Activated T-helper 17 cell treated with anti-CD3 and anti-CD28 coated beads, Interleukin-2, amount 50 U/mL, for 72 hours (primary cell): ENCODE measurements around the gene DCAF8. TPM values are rescaled to one million over a fixed set of nuclear protein-coding genes. Genes with fewer than 3 reads are reported as not detected.

Experiments used
- ATAC-seq: fragments of 150-1000 bp; cut with Tn5 transposase; replicated peaks from 2 replicates; pipeline ENCODE4 v1.10.0; 2021; ENCODE audit warnings: mild to moderate bottlenecking, moderate library complexity
- H3K27ac Mint-ChIP-seq: one replicate; pipeline ENCODE4 v1.8.0; 2022; ENCODE audit warnings: mixed read lengths
- H3K27me3 Mint-ChIP-seq: one replicate; pipeline ENCODE4 v1.8.0; 2022; ENCODE audit warnings: mixed read lengths
- H3K36me3 Mint-ChIP-seq: one replicate; pipeline ENCODE4 v1.8.0; 2022; ENCODE audit warnings: low read depth, mild to moderate bottlenecking, mixed read lengths
- H3K4me1 Mint-ChIP-seq: one replicate; pipeline ENCODE4 v1.8.0; 2022; ENCODE audit warnings: mixed read lengths
- H3K4me3 Mint-ChIP-seq: one replicate; pipeline ENCODE4 v1.8.0; 2022; ENCODE audit warnings: mild to moderate bottlenecking, mixed read lengths
- H3K9me3 Mint-ChIP-seq: one replicate; pipeline ENCODE4 v1.8.0; 2022; ENCODE audit warnings: mixed read lengths
- total RNA-seq, 2 donors: library from RNA; stranded (reverse); gene quantifications; one replicate each; pipeline ENCODE4 v1.2.3, GENCODE V29; 2022

Gene DCAF8
- total RNA-seq, 2 donors from 2014 or later = 126 to 175 TPM

DNA sequence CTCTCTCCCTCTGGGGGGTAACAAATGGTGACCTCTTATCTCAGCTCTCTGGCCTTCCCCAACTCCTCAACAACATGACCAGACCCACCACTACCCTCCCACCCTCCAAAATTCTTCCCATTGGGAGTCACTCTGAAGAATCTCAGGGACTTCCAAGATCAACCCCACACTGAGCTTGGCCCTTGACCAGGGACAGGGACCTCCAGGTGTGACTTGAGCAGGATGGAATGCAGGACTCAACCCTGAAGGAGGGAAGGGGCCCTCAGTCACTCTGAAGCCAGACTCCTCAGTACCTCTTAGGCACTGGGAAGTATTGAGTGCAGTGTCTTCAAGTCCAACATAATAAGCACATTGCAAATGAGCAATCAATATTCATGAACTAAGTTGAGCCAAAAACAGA, 70.1 kb downstream of the DCAF8 start:
- Mint-ChIP-seq H3K27me3 (peaks cover 3% of the 10 kb centered on the region), H3K9me3 (no peaks in the 10 kb centered on the region), H3K36me3 (no peaks in the 10 kb centered on the region), H3K4me1 (no peaks in the 10 kb centered on the region), H3K27ac (no peak overlapping the region), H3K4me3 (no peak overlapping the region)
- no peak for ATAC-seq

DNA sequence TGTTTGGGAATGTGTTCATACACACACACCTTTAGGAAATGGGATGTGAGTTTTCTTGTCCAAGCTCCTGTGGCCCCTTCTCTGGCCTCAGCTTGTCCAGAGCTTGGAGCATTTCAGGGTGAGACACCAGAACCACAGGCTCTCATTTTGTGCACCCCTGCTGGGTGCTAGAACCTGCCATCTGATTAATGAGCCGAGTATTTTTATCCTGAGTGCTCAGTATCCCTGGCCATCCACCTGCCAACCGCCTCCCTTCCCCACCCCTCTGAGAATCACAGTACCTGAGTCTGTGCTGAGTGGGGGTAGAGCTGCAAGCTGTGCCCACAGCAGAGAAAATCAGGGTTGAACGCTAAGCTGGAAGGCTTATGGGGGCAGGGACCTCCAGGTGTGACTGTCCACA, 70.6 kb downstream of the DCAF8 start:
- Mint-ChIP-seq H3K27ac (no peak overlapping the region), H3K9me3 (no peaks in the 10 kb centered on the region), H3K4me1 (no peaks in the 10 kb centered on the region), H3K27me3 (peaks cover 3% of the 10 kb centered on the region), H3K36me3 (no peaks in the 10 kb centered on the region), H3K4me3 (no peak overlapping the region)
- no peak for ATAC-seq

DNA sequence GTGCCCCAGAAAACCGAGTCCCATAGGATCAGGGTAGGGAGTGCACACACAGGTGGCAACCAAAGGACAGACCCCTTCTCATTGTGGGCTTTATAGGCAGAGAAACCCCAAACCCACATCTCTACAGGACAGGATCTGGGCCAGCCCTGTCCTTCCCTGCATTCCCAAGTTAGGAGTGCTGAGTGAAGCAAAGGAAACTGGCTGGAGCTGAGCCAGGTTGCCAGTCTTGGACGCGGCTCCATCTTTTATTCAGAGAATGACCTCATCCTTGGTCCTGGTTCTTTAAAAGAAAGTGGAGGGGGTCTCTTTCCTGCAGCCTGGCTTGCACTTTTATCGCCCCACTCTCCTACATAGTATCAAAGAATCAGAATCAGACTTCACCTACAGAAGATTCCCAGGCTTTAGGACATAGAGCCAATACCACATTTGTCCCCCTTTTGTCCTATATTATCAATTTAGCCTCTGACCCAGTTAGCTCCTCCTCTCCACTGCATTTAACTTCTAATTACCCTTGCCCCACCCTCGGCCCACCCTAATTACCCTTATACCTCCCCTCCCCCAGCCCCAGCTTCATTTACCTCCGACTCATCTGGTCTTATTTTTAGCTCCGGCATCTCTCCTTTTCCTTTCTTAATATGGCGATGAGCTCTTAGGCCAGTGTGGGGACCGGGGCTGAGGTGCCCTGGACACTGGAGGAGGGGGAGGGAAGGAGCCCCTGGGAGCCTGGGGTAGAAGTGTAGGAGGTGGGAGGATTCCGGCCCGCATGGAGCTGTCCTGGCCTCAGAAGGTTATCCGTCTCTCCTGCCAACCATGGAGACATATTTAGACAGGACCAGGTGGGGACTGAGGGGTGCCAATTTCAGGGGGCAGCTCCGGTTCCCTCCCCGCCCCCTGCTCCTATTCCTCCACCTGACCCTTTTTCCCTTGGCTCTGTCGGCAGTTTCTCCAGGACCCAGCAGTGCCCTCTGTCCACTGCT, 72.4 kb downstream of the DCAF8 start, which contains the start of gene CASQ1:
CASQ1 (plus strand) TSS at position 927 of the 977 bp plus-strand sequence. CDS start 177 bp downstream, outside the sequence.
- no peaks in the 10 kb centered on the region for H3K9me3 Mint-ChIP-seq
- H3K4me3 Mint-ChIP-seq = no peak within 1 kb of the TSS
- peaks cover 8% of the 10 kb centered on the region for H3K27me3 Mint-ChIP-seq
- no peak for ATAC-seq
- H3K4me1 Mint-ChIP-seq = no peaks in the 10 kb centered on the region
- no peak within 1 kb of the TSS for H3K27ac Mint-ChIP-seq
- no peaks in the 10 kb centered on the region for H3K36me3 Mint-ChIP-seq

DNA sequence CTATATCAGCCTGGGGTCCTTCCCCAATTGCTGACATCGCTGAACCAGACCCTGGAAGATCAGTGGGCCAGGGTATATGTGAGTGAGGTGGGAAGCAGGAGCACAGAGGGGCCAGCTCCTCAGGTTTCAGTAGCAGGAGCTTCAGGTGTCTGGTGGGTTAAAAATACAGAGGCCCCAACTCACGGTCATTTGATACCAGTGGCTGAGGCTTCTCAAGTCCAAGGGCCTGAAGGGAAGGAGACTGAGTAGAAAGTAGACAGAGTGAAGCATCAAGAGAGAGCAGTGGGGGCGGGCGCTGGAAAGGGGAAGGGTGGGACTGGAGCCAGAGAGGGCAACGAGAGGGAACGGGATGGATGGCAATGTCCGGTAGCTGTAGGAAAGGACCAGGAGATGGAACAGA, 74.0 kb downstream of the DCAF8 start:
- no peak for ATAC-seq
- Mint-ChIP-seq H3K36me3 (no peaks in the 10 kb centered on the region), H3K4me3 (no peak overlapping the region), H3K4me1 (no peaks in the 10 kb centered on the region), H3K9me3 (no peaks in the 10 kb centered on the region), H3K27ac (no peak overlapping the region), H3K27me3 (peaks cover 8% of the 10 kb centered on the region)

DNA sequence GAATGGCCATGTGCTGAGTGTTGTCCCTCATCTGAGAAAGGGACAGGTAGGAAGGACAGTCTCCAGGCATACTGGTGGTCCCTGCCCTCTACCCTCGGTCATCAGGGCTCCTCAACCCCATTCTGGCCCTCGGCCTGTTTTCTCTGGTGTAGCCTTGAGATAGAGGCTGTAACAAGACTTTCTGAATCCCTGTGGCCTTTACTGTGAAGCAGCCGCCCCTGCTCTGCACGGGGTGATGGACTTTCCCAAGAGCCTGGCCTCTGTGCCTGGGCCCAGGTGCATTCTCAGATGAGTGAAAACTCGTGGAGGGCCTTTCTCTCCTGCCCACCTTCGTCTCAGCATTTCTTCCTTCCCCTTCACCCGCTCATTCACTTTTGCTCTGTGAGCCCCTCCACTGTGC, 74.9 kb downstream of the DCAF8 start:
- Mint-ChIP-seq H3K4me1 (no peaks in the 10 kb centered on the region), H3K9me3 (no peaks in the 10 kb centered on the region), H3K36me3 (no peaks in the 10 kb centered on the region), H3K27me3 (peaks cover 11% of the 10 kb centered on the region), H3K4me3 (no peak overlapping the region), H3K27ac (no peak overlapping the region)
- ATAC-seq = no peak

DNA sequence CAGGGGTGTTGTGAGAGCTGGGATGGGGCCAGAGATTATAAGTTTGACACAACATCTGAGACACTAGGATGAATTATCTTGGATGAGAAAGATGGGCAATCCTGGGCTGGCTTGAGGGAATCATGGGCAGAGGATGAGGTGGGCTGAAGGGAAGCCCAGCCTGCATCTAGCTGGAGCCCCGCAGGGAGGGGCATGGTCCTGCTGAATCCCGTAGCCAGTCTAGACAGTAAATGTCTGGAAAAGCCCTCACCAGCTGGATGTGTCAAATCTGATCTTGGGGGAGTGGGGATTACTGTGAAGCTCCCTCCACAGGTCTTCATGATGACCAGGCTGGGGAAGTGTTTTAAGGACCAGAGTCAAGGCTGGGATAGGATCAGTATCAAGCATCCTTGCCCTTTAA, 75.6 kb downstream of the DCAF8 start:
- Mint-ChIP-seq H3K27me3 (peaks cover 11% of the 10 kb centered on the region), H3K9me3 (no peaks in the 10 kb centered on the region), H3K4me1 (no peaks in the 10 kb centered on the region), H3K4me3 (no peak overlapping the region), H3K36me3 (no peaks in the 10 kb centered on the region), H3K27ac (no peak overlapping the region)
- ATAC-seq = no peak

DNA sequence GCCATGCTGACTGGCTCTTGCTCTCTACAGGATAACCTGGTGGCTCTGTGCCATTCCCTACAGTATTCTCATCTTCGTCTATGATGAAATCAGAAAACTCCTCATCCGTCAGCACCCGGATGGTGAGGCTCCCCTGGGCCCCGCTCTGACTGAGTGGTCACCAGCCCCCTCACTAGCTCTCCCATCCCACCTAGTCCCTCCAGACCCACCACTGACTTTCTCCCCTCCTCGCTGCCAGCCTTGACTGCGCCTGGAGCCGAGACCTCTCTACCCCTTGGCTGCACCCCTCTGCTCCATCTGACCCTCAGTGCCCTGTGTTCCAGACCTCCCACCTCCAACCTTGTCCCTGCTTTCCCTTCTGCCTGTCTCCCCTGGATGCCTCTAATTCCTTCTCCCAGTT, 76.1 kb downstream of the DCAF8 start:
- Mint-ChIP-seq H3K9me3 (no peaks in the 10 kb centered on the region), H3K27me3 (peaks cover 11% of the 10 kb centered on the region), H3K36me3 (no peaks in the 10 kb centered on the region), H3K4me1 (no peaks in the 10 kb centered on the region), H3K4me3 (no peak overlapping the region), H3K27ac (no peak overlapping the region)
- ATAC-seq = no peak

DNA sequence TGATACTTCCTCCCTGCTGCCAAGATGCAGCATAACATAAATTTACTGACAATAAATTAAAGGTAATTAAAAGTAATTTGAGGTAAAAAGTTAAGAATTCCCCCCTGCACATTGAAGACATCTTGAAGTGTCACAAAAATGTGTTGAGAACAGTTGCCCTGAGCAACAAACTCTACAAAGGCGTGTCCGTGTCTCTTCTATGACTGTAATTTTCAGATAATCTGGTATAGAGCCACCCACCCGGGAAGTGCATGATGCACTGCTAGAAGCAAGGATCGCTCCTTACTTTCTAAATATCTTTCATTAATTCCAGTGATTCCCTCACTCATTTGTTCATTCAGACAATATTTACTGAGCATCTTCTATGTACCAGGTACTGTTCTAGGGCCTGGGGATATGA, 83.0 kb downstream of the DCAF8 start:
- Mint-ChIP-seq H3K4me3 (no peak overlapping the region), H3K36me3 (no peaks in the 10 kb centered on the region), H3K27ac (no peak overlapping the region), H3K9me3 (no peaks in the 10 kb centered on the region), H3K27me3 (peaks cover 11% of the 10 kb centered on the region), H3K4me1 (no peaks in the 10 kb centered on the region)
- no peak for ATAC-seq

DNA sequence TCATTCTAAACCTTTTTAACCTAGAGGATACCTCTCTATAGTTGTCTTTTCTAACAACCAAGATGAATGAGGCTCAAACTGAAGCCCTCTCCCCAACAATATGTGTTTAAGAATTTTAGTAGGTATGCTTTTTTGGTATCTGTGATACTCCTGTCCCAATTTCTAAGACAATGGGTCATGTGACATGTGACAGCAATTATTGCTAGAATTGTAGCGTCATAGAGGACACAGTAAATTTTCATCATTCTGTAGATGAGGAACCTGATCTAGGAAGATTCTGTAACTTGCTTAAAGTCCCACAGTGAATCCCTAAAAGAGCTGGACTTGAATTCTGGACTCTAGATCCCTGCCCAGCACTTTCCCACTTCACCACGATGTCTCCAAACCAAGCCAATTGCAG, 83.6 kb downstream of the DCAF8 start:
- Mint-ChIP-seq H3K27me3 (peaks cover 11% of the 10 kb centered on the region), H3K4me3 (no peak overlapping the region), H3K9me3 (no peaks in the 10 kb centered on the region), H3K36me3 (no peaks in the 10 kb centered on the region), H3K4me1 (no peaks in the 10 kb centered on the region), H3K27ac (no peak overlapping the region)
- no peak for ATAC-seq

DNA sequence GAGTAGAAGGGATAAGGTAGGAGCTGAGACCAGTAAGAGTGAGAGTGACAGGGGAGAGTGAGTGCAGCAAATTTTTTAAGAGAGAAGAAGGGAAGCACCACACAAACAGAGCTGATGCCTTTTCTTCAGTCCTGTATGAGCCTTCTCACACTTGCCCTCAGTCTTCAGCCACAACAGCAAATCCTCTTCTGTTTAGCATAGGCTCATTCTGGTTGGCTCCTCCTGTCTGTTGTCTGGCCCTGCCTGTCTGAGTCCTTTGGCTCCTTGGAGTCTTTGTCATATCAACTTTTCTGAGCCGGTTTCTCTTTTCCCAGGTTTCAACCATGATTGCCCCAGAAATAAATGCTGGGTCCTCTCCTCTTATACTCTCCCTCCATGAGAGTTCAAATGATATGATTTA, 84.7 kb downstream of the DCAF8 start:
- Mint-ChIP-seq H3K27ac (no peak overlapping the region), H3K27me3 (peaks cover 12% of the 10 kb centered on the region), H3K4me3 (no peak overlapping the region), H3K4me1 (no peaks in the 10 kb centered on the region), H3K9me3 (no peaks in the 10 kb centered on the region), H3K36me3 (no peaks in the 10 kb centered on the region)
- no peak for ATAC-seq

DNA sequence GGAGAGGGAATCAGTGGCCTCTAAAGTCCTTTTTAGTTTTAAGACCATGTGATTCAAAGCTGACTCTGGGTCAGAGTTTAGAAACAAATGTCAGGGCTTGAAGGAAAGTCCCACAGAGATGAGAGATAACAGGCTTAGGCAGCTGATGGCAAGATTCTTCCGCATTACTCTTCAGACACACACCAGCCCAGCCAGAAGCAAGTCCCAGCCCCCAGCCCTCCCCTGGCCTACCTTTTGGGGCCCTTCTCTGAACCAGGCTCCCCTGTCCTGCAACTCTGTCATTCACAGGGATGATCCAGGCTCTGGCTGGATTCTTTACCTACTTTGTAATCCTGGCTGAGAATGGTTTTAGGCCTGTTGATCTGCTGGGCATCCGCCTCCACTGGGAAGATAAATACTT, 85.1 kb downstream of the DCAF8 start:
- peaks cover 13% of the 10 kb centered on the region for H3K27me3 Mint-ChIP-seq
- no peaks in the 10 kb centered on the region for H3K4me1 Mint-ChIP-seq
- no peak for ATAC-seq
- H3K27ac Mint-ChIP-seq = no peak overlapping the region
- no peaks in the 10 kb centered on the region for H3K36me3 Mint-ChIP-seq
- no peaks in the 10 kb centered on the region for H3K9me3 Mint-ChIP-seq
- H3K4me3 Mint-ChIP-seq = no peak overlapping the region

DNA sequence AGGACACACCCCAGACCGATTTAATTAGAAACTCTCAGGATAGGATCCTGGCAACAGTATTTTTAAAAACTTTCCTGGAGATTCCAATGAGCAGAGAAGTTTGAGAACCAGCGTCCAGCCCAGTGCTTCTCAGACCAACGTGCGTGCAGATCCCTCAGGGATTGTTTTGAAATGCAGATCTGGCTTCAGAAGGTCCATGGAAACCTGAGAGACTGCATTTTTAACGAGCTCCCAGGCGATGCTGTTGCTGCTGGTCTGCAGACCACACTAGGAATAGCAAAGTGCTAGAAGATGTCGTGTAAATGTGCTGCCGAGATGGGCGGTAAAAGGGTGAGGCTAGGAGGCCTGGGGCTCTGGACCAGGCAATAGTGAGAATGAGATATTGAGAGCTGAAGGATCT, 90.4 kb downstream of the DCAF8 start:
- no peaks in the 10 kb centered on the region for H3K9me3 Mint-ChIP-seq
- peaks cover 4% of the 10 kb centered on the region for H3K4me1 Mint-ChIP-seq
- H3K4me3 Mint-ChIP-seq = no peak overlapping the region
- ATAC-seq = no peak
- no peak overlapping the region for H3K27ac Mint-ChIP-seq
- H3K36me3 Mint-ChIP-seq = no peaks in the 10 kb centered on the region
- H3K27me3 Mint-ChIP-seq = peaks cover 17% of the 10 kb centered on the region

DNA sequence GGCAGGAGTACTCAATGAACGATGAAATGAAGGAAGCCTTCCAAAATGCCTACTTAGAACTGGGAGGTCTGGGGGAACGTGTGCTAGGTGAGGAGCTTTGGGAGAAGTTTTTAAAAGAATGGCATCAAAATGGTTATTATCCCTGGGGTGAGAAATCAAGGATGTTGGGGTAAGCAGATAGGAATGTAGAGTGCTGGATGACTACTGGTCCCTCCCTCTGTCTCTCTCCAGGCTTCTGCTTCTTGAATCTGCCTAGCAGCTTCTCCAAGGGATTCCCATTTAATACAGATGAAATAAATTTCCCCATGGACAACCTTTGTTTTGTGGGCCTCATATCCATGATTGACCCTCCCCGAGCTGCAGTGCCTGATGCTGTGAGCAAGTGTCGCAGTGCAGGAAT, 91.0 kb downstream of the DCAF8 start:
- H3K9me3 Mint-ChIP-seq = no peaks in the 10 kb centered on the region

DNA sequence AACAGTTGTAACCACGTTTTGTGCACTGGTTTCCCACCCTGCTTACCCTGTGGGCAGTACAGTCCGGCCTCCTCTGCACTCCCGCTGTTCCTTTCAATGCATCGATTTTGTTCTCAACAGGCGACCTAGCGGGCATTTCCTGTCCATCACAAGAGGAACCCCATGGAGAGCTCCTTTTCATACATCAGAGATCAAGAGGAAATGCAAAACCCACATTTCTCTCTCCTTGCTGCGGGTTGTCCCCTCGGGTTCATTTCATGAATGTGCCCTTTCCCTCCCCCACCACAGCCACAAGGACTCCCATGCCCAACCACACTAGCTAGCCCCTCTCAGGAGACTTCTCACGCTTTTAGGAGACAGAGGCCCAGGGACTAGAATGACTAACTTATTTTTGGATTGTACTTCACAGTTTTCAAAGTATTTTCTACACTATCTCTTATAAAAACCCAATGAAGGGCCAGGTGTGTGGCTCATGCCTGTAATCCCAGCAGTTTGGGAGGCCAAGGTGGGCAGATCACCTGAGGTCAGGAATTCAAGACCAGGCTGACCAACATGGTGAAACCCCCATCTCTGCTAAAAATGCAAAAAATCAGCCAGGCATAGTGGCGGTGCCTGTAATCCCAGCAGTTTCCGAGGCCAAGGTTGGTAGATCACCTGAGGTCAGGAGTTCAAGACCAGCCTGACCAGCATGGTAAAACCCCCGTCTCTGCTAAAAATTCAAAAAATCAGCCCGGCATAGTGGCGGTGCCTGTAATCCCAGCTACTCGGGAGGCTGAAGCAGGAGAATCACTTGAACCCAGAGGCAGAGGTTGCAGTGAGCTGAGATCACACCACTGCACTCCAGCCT, 92.6 kb downstream of the DCAF8 start:
- no peaks in the 10 kb centered on the region for H3K36me3 Mint-ChIP-seq
- H3K27me3 Mint-ChIP-seq = peaks cover 28% of the 10 kb centered on the region
- no peak overlapping the region for H3K4me3 Mint-ChIP-seq
- no peak overlapping the region for H3K27ac Mint-ChIP-seq
- ATAC-seq = peak; percentile 72
- peaks cover 9% of the 10 kb centered on the region for H3K4me1 Mint-ChIP-seq
- H3K9me3 Mint-ChIP-seq = no peaks in the 10 kb centered on the region

More for the DNA sequence above, 91.0 kb downstream of the DCAF8 start:
- Mint-ChIP-seq H3K27me3 (peaks cover 21% of the 10 kb centered on the region), H3K4me3 (no peak overlapping the region), H3K4me1 (peaks cover 9% of the 10 kb centered on the region), H3K36me3 (no peaks in the 10 kb centered on the region), H3K27ac (no peak overlapping the region)
- ATAC-seq = no peak
